Activated CD4-positive, alpha-beta T cell treated with anti-CD3 and anti-CD28 coated beads for 36 hours (primary cell): ENCODE results near the gene RAPGEF1. TPM values are rescaled to one million over a fixed set of nuclear protein-coding genes. Genes with fewer than 3 reads are reported as not detected.
A peak's percentile ranks its signal among the peaks of the same experiment; 100 is the strongest.

Experiments
- ATAC-seq: fragments of 200-7000 bp; cut with Tn5 transposase; one replicate; pipeline ENCODE4 v1.10.0; 2021; ENCODE audit warnings: mild to moderate bottlenecking, moderate library complexity
- CTCF ChIA-PET: fragments of 350-600 bp; sonication (Branson Sonifier 250); formaldehyde crosslinking; loops from one replicate; lab custom pipeline; 2021; ENCODE audit warnings: antibody characterized with exemption; lab: Charles Lee
- POLR2A ChIA-PET: fragments of 350-600 bp; sonication (Branson Sonifier 250); formaldehyde crosslinking; loops from one replicate; lab custom pipeline; 2021; ENCODE audit warnings: antibody characterized with exemption, inconsistent platforms; lab: Charles Lee
- DNase-seq: peaks from one replicate; pipeline ENCODE4 v3.0.0-alpha.2; 2020
- H3K27ac Mint-ChIP-seq: one replicate; pipeline ENCODE4 v1.8.0; 2021; ENCODE audit warnings: mixed read lengths
- H3K27me3 Mint-ChIP-seq: one replicate; pipeline ENCODE4 v1.8.0; 2021; ENCODE audit warnings: mixed read lengths
- H3K36me3 Mint-ChIP-seq: one replicate; pipeline ENCODE4 v1.8.0; 2021; ENCODE audit warnings: low read depth, mixed read lengths
- H3K4me1 Mint-ChIP-seq: one replicate; pipeline ENCODE4 v1.8.0; 2021; ENCODE audit warnings: mixed read lengths
- H3K4me3 Mint-ChIP-seq: one replicate; pipeline ENCODE4 v1.8.0; 2021; ENCODE audit warnings: mild to moderate bottlenecking, moderate library complexity, mixed read lengths
- H3K9me3 Mint-ChIP-seq: one replicate; pipeline ENCODE4 v1.8.0; 2021; ENCODE audit warnings: low read depth, mixed read lengths
- intact Hi-C, 2 experiments: fragments of 100-400 bp; cut with DNase I in 1 of 2; cut with micrococcal nuclease in 1 of 2; formaldehyde crosslinking; loops; one replicate each; pipeline versions ENCODE4 v1.14.2 to v1.15.1; 2022 to 2024; cut with DNase I, micrococcal nuclease
- total RNA-seq, 2 experiments: library from RNA; stranded (reverse); gene quantifications; one replicate each; pipeline ENCODE4 v1.2.3, GENCODE V29; 2021

RAPGEF1 gene
- total RNA-seq, 2 experiments from 2014 or later = 86.7 to 108 TPM

- H3K4me1 Mint-ChIP-seq = peaks cover 23% of the 10 kb centered on the region
- CTCF ChIA-PET = interaction anchor here (0.7 to 1.7 kb wide), 4 partner anchors 16 to 180 kb away, joined by 3 to 7 read pairs (median 4); no protein-coding TSS in a partner anchor
- intact Hi-C loops = no loop called here
- H3K4me3 Mint-ChIP-seq = peak overlapping the region; percentile 43
- no peaks in the 10 kb centered on the region for H3K9me3 Mint-ChIP-seq
- peak overlapping the region; percentile 78 for H3K27ac Mint-ChIP-seq
- H3K27me3 Mint-ChIP-seq = no peaks in the 10 kb centered on the region
- H3K36me3 Mint-ChIP-seq = peaks cover 35% of the 10 kb centered on the region
- ATAC-seq = peak; percentile 91
- POLR2A ChIA-PET = interaction anchor here (0.6 to 0.7 kb wide), 2 partner anchors 12 to 34 kb away, joined by 3 to 6 read pairs; partner anchors contain the start of gene PRRT1B
- DNase-seq = peak; percentile 68
Measured at GRCh38 chr9:131578731-131579504, 161.0 kb downstream of the RAPGEF1 start.

GRCh38 chr9:131578021-131578420 lies 161.9 kb downstream of the RAPGEF1 start:
- intact Hi-C loops = no loop called here
- Mint-ChIP-seq H3K27me3 (no peaks in the 10 kb centered on the region), H3K4me1 (peaks cover 23% of the 10 kb centered on the region), H3K36me3 (peaks cover 32% of the 10 kb centered on the region), H3K4me3 (no peak overlapping the region), H3K9me3 (no peaks in the 10 kb centered on the region), H3K27ac (peak overlapping the region; percentile 78)
- DNase-seq (no peak), ATAC-seq (no peak)
- ChIA-PET POLR2A (no interaction called here), CTCF (interaction anchor here (1.7 kb wide), 1 partner anchor 167 kb away, joined by 7 read pairs; no protein-coding TSS in a partner anchor)

GRCh38 chr9:131577005-131578000 lies 162.6 kb downstream of the RAPGEF1 start:
- H3K9me3 Mint-ChIP-seq = no peaks in the 10 kb centered on the region
- H3K27me3 Mint-ChIP-seq = no peaks in the 10 kb centered on the region
- peaks cover 23% of the 10 kb centered on the region for H3K4me1 Mint-ChIP-seq
- H3K4me3 Mint-ChIP-seq = no peak overlapping the region
- H3K27ac Mint-ChIP-seq = peak overlapping the region; percentile 78
- DNase-seq = no peak
- intact Hi-C loops = no loop called here
- CTCF ChIA-PET = interaction anchor here (0.5 to 0.7 kb wide), 3 partner anchors 17 to 121 kb away, joined by 3 to 4 read pairs (median 3); no protein-coding TSS in a partner anchor
- ATAC-seq = no peak
- peaks cover 37% of the 10 kb centered on the region for H3K36me3 Mint-ChIP-seq
- POLR2A ChIA-PET = no interaction called here

GRCh38 chr9:131575946-131576853 lies 163.7 kb downstream of the RAPGEF1 start:
- ATAC-seq (no peak), DNase-seq (no peak)
- ChIA-PET POLR2A (no interaction called here), CTCF (interaction anchor here (0.7 to 1.0 kb wide), 2 partner anchors 9 to 21 kb away, joined by 3 read pairs; no protein-coding TSS in a partner anchor)
- Mint-ChIP-seq H3K27ac (no peak overlapping the region), H3K4me3 (no peak overlapping the region), H3K27me3 (no peaks in the 10 kb centered on the region), H3K4me1 (peaks cover 23% of the 10 kb centered on the region), H3K36me3 (peaks cover 38% of the 10 kb centered on the region), H3K9me3 (no peaks in the 10 kb centered on the region)
- intact Hi-C loops = no loop called here

- Mint-ChIP-seq H3K27ac (no peak overlapping the region), H3K9me3 (no peaks in the 10 kb centered on the region), H3K4me1 (peaks cover 23% of the 10 kb centered on the region), H3K27me3 (no peaks in the 10 kb centered on the region), H3K4me3 (no peak overlapping the region), H3K36me3 (peaks cover 39% of the 10 kb centered on the region)
- ChIA-PET POLR2A (no interaction called here), CTCF (interaction anchor here (0.7 to 1.0 kb wide), 2 partner anchors 10 to 214 kb away, joined by 3 read pairs; no protein-coding TSS in a partner anchor)
- intact Hi-C loops = no loop called here
- DNase-seq (no peak), ATAC-seq (no peak)
Measured at GRCh38 chr9:131574730-131575640, 164.9 kb downstream of the RAPGEF1 start.

- intact Hi-C loops = no loop called here
- CTCF ChIA-PET = no interaction called here
- no peaks in the 10 kb centered on the region for H3K9me3 Mint-ChIP-seq
- POLR2A ChIA-PET = no interaction called here
- H3K36me3 Mint-ChIP-seq = peaks cover 16% of the 10 kb centered on the region
- H3K27ac Mint-ChIP-seq = no peak overlapping the region
- no peak for ATAC-seq
- no peak for DNase-seq
- no peaks in the 10 kb centered on the region for H3K27me3 Mint-ChIP-seq
- H3K4me3 Mint-ChIP-seq = no peak overlapping the region
- H3K4me1 Mint-ChIP-seq = peaks cover 7% of the 10 kb centered on the region
Measured at GRCh38 chr9:131567910-131568309, 172.0 kb downstream of the RAPGEF1 start.

GRCh38 chr9:131566158-131566557 lies 173.7 kb downstream of the RAPGEF1 start:
- peaks cover 3% of the 10 kb centered on the region for H3K9me3 Mint-ChIP-seq
- H3K27ac Mint-ChIP-seq = no peak overlapping the region
- peaks cover 7% of the 10 kb centered on the region for H3K4me1 Mint-ChIP-seq
- ATAC-seq = no peak
- peaks cover 7% of the 10 kb centered on the region for H3K36me3 Mint-ChIP-seq
- no peak for DNase-seq
- ChIA-PET POLR2A (no interaction called here), CTCF (no interaction called here)
- H3K4me3 Mint-ChIP-seq = no peak overlapping the region
- no peaks in the 10 kb centered on the region for H3K27me3 Mint-ChIP-seq
- intact Hi-C loops = no loop called here

- DNase-seq = no peak
- Mint-ChIP-seq H3K9me3 (peaks cover 3% of the 10 kb centered on the region), H3K4me1 (peaks cover 7% of the 10 kb centered on the region), H3K36me3 (peaks cover 5% of the 10 kb centered on the region), H3K27ac (no peak overlapping the region), H3K27me3 (no peaks in the 10 kb centered on the region), H3K4me3 (no peak overlapping the region)
- CTCF ChIA-PET = no interaction called here
- intact Hi-C loops = no loop called here
- ATAC-seq = peak; percentile 47
- POLR2A ChIA-PET = no interaction called here
Measured at GRCh38 chr9:131565369-131565768, 174.5 kb downstream of the RAPGEF1 start.

- ChIA-PET POLR2A (interaction anchor here (0.6 kb wide), 1 partner anchor 169 kb away, joined by 5 read pairs; no protein-coding TSS in a partner anchor), CTCF (interaction anchor here (0.6 to 1.0 kb wide), 3 partner anchors 9 to 16 kb away, joined by 3 to 4 read pairs (median 3); no protein-coding TSS in a partner anchor)
- H3K36me3 Mint-ChIP-seq = no peaks in the 10 kb centered on the region
- no peak overlapping the region for H3K27ac Mint-ChIP-seq
- H3K4me1 Mint-ChIP-seq = peaks cover 7% of the 10 kb centered on the region
- H3K4me3 Mint-ChIP-seq = no peak overlapping the region
- H3K9me3 Mint-ChIP-seq = peaks cover 3% of the 10 kb centered on the region
- no peaks in the 10 kb centered on the region for H3K27me3 Mint-ChIP-seq
- ATAC-seq = no peak
- DNase-seq = no peak
- intact Hi-C loops = no loop called here
Measured at GRCh38 chr9:131562032-131562959, 177.6 kb downstream of the RAPGEF1 start.
